Islet of Langerhans (tissue), 1 donor: ENCODE results near the gene FAM81A.
"Not testable (repeated sequence)": the region's sequence is repeated elsewhere in the genome, so short reads cannot be mapped to it uniquely, and the experiment has no call there.

Experiments
- FAIRE-seq: peaks from one replicate; lab custom pipeline; 2011; peaks lifted over from hg19 to GRCh38; lab: Jason Lieb, UNC

Gene FAM81A

DNA sequence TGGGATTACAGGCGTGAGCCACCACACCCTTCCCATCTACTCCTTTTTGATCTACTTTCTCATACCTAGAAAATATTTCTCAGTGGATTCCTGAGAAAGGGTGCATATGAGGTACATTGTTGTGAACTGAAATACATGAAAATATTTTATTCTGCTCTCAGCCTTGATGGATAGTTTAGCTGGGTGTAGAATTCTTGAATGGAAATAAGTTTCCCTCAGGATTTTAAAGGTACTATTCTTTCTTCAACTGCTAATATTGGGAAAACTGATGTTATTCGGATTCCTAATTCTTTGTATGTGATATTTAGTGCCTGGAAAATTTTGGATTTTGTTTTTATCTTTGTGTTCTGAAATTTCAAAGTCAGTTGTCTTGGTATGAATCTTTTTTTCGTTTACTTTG, 9.1 kb upstream of the FAM81A start:
- FAIRE-seq: peak; percentile 51

DNA sequence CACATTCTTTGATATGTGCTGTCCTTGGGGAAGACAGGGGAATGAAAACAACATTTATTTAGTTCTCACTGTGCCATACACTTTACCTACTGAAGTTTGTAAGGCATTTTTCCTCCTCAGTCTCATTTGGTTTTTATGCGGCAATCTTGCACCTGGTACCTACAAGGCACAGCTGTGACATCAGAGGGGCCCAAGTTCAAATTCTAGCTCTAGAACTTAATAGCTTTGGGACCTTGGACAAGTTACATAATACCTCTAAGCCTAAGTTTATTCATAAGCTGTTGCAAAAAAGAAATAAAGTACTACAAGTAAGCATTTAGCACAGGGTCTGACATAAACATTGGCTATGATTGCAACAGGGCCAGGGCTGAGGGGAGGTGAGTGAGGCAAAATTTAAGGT, 5.6 kb upstream of the FAM81A start:
- no peak for FAIRE-seq

DNA sequence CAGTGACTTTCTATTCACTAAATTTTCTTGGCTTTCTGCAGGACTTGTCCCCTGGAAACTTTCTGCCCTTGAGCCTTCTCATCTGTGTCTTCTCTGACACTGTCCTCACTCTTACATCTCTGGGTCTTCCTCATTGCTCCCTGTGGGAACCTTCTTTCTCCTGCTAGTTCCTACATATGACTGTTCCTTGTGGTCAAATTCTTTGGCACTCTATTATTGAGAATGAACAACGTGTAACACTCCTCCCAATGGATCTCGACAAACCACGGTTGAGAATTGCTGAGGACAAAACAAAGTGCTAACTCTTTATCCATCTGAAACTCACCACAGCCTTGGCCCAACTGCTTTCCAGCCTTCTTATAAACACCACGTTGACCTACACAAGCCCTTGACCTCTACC, 3.5 kb upstream of the FAM81A start:
- FAIRE-seq: no peak

DNA sequence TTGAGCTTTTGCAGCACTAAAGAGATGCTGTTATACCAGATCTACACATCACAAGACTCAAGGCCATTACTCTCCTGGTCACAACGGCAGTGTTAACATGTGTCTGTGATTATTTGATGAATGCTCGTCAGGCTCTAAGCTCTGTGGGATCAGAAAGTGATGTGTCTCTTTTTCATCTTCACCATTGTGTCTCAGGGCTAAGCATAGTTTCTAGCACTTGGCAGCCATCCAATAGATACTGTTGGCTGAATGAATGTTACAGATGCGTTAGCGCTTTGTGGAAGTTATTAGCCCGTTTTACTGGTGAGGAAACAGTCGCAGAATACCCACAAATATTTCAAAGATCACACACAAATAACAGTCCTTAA, 1.2 kb upstream of the FAM81A start:
- FAIRE-seq: peak; percentile 72

DNA sequence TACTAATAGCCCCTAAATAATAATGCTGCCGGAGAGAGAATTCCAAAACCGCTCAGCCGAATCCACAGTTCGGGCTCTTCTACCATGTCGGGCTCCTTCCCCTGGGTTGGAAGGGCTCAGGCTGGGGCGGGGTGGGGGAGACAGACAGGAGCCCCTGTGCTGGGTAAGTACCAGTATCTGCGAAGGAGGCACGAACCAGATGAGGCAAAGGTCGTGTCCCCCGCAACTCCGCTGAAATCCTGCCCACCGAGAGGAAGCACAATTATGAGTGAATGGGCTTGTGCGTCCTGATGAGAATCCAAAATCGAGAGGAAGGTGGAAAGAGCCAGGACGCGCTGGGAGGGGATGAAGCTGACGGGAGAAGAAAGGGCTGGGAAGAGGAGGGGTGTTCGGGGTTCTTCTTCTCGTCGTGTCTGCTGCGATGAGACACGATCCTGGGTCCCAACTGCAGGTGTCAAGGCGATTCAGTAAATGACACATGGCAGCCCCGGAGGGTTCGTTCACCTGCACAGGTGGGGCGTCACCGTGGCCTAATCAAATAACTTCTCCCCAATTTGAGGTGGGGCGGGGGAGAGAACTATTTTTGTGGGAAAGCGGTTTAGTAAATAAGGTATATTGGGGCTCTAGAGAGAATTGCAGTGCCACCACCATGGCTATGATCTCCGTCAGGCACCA, 707 bp upstream of the FAM81A start:
- FAIRE-seq: no peak

DNA sequence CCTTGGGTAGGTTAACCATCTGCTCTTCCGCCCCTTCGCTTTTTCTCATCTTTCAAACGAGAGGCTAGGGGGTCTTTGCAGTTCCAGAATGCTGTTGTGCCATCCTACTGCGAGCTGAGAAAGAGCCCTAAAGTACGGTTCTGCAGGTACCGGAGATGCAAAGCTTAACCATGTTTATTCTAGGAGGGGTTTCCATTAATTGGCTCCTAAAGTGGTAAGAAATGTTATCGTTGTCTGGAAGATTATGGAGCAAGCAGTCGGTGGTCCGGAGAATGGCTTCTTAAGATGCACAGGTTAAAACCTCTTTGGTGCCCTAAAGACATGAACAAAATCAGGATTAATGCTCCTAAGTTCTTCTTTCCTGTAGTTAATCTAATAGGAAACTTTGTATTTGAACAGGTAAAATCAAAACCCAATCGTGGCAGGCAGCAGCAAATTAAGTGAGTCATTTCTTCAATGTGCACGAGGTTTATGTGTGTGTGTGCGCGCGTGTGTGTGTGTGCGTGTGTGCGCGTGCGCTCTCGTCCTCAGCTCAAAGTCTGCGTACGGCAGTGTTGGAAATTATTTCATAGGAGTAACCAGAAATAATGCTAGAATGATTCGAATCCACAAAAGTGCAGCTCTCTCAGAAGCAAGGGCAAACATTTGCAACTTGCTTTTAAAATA, 772 bp downstream of the FAM81A start:
- no peak for FAIRE-seq

DNA sequence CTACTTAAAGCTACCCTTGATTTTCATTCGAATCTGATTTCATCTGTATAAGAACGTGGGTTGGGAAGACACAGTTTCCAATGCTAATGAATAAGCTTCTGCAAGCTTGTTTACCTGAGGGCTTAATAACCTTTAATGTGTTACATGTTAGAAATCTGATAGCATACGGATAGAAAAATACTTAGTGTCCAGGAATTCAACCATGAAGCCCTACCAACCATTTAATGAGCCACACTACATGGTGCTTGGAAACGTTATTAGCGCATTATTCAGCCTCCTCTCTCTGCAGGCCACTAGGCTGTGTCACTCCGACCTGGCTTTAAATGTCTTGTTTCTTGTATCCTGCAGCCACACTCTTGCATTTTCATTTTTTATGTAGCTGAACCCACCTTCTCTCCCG, 1.6 kb downstream of the FAM81A start:
- no peak for FAIRE-seq

DNA sequence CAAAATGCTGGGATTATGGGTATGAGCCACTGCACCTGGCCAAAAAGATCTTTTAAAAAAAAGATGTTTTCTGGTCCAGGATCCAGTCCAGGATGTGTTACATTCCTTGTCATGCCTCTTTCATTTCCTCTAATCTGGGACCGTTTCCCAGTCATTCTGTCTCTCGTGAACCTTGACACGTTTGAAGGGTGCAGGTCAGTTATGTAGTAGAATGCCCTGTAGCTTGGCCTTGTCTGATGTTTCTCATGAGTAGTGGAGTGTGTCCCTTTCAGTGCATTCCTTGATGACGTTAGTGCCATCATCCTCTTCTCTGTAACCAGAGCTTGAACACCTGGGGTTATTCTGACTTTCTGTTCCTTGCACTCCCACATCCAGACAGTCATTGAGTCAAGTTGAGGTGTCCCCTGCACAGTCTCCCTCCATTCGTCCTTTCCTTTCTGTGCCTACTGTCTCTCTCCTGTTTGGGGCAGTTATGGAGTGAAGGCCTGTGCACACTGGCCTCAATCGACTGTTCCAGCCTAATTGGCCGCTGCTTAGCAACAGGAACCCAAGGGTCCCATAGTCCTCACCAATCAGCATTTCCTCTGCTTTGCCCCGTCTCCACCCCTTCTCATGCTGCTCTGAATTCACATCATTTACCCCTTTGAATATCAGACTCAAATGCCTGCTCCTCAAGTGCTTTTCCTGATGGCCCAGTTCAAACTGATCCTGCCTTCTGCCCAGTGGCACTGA, 5.5 kb downstream of the FAM81A start:
- no peak for FAIRE-seq

DNA sequence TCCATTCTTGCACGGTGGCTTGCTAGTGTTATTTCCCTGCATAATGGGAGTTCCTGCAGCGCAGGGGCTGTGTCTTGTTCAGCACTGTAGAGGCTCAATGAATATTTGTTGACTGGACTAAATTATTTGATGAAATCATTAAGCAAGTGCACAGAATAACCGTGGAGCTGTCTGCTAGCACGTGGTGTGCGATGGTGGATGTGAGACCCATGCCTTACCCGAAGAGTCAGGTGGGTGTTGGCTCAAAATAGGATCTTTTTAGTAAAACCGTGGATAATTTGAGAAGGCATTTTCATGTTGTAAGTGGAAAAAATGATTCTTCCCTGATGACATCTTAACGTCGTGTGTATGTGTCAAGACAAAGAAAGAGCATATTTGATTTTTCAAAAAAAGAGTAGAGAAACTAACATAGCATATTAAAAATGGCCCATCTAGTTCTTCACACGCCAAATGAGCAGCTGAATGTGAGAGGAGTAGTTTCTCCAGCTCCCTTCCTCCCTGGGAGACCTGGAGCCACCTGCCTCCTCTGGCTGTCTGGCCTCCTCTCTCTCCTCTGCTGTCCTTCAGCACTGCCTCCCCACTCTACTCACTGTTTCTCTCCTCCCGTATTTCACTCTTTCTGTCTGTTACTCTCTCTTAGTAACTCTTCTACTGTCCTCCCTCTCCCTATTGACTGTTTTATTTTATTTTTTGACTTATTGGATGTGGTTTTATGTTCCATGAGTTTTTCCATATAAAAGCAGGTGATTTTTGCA, 6.3 kb downstream of the FAM81A start:
- FAIRE-seq: no peak

DNA sequence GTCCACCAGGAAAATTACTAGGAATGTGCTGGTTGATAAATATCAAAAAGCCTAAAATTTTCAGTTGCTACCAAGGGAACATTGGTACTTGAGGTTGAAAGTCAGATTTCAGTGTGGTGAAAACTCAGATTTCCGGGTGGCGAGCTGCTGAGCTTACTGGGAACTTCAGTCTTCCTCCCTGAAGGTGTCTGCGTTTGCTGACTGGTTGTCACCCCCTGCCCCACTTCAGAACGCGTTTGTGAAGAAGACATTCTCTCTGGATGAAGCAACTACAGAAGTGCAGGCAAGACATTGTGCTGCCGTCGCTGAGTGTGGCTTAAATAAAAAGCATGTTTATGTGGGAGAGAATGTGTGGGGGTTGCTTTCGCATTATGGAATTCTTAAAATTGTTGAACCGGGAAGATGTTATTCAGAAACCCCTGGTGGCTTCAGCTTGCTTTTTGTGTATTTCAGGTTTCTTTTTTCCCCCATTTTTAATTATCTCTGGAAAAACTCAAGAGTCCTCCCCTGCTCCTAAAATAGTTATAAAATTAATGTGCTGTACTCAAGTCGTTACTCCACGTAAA, 7.1 kb downstream of the FAM81A start:
- FAIRE-seq: no peak

DNA sequence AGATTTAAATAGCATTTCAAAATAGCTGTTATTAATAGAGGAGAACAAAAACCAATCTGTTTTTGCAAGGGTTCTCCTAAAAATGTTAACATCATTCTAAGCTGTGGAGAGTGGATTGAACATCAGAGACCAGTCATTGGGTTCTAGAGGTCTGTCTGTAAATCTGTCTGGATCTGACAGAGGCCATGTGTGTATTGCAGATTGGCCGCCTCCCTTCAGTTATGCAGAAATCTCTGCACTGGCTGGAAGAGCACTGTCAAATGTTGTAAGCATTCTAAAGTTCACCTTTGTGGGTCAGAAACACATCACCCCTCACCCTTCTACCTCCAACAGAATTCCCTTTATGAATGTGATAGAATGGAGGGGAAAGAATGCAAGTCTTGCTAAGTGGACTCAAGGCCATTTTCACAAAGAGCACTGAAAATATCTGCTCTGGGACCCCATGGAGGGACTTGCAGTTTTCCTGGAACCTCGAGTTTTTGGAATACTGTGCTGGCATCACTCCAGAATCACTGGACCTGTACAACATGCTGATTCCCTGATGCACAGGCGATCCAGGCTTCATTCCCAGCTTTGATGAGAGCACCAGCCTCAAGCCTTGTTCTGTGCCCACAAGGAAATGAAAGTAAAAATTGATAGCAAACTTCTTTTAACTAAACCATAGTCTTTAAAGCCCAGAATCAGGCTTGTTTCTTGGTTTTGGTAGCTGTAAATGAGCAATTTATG, 8.4 kb downstream of the FAM81A start:
- FAIRE-seq: no peak

DNA sequence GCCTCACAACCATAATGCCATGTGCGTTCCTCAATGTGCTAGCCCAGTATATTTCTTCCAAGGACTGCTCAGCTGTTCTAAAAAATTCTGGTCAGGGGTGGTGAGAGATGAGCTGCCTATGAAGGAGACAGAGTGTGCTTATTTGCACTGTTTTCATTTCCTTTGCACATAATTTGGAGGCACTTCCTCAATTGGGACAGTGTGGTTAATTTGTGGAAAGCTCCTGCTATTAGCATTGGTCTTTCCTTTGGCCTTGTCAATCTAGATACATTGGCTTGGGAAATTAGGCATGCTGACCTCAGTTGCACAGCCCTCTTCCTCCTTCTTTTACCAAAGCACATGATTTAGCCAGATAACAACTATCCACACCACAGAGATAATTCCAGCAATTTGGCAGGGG, 9.4 kb downstream of the FAM81A start:
- no peak for FAIRE-seq

DNA sequence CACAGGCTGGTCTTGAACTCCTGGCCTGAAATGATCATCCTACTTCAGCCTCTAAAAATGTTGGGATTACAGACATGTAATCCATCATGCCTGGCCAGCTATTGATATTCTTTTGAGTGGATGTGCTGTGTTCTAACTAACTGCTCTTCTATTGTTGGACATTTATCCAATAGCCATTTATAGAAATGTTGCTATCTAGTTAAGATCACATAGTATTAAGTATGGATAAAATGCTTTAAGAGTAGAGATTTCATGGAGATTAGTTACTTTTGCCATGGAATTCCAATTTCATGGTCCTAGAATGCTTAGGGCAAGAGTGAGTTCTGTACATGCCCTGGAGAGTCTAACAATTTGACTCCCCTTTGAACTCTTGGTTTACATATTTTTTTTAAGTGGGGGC, 10.9 kb downstream of the FAM81A start:
- FAIRE-seq: no peak

DNA sequence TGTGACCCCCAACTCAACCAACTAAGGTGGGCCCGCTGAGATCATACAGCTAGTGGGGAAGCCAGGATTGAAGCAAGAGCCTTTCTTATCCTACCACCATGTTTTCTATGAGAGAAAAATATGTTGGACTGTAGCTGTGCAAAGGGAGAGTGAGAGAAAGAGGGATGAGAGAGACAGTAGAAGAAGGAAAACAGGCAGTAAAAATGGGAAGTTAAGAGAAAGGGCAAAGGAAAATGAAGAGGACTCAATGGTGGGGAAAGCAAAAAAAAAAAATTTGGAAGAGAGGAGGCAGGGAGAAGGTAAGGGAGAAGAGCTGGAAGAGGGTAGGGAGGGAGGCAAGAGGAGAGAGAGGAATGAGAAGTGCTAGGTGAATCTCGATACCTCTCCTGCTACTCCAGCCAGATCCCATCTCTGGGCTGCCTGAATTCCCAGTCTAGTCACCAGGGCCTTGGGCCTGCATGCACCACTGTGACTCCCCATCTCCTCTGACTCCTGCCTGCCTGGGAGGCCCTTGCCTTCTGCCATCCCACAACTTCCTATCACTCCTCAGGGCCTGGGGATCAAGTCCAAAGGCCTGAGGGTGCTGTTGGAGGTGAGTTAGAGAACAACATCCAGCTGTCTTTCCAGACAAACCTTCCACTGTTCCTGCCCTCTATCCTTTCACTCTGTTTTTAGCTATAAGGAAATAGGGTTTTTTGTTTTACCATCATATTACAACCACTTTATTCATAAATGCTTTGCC, 15.7 kb downstream of the FAM81A start:
- FAIRE-seq: no peak

DNA sequence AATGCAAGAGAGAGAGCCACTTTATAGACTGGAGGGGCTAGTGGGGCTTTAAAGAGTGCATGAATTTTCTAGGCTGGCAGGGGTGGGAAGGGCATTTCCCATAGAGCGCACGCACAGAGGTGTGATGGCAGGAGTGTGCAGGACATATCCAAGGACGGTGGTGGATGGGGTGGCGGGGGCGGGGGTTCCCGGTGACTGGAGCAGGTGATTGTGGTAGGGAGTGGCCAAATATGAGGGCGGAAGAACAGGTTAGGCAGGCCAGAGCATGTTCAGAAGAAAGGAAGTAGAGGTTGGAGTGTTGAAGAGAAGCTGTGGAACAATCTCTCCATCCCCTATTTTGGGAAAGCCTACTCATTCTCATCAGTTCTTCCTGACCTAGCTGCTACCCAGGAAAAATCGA, 18.1 kb downstream of the FAM81A start:
- no peak for FAIRE-seq

DNA sequence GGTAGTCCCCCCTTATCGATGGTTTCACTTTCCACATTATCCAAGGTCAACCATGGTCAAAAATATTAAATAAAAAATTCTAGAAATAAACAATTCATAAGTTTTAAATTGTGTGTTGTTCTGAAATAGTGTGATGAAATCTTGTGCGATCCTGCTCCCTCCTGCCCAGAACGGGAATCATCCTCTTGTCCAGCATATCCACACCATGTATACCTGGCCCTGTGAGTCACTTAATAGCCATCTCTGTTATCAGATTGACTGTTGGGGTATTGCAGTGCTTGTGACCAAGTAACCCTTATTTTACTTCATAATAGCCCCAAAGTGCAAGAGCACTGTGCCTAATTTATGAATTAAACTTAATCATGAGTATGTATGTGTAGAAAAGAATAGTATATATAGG, 19.1 kb downstream of the FAM81A start:
- FAIRE-seq: no peak

DNA sequence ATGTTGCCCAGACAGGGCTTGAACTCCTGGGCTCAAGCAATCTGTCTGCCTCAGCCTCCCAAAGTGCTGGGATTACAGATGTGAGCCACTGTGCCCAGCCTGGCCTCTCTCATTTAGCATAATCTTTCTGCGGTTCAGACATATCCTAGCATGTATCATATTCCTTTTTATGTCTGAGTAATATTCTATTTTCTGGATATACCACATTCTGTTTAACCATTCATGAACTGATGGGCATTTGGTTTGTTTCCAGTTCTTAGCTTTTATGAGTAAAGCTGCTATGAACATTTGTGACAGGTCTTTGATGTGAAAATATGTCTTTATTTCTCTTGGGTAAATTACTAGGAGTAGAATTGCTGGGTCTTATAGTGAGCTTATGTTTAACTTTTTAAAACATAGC, 23.5 kb downstream of the FAM81A start:
- no peak for FAIRE-seq

DNA sequence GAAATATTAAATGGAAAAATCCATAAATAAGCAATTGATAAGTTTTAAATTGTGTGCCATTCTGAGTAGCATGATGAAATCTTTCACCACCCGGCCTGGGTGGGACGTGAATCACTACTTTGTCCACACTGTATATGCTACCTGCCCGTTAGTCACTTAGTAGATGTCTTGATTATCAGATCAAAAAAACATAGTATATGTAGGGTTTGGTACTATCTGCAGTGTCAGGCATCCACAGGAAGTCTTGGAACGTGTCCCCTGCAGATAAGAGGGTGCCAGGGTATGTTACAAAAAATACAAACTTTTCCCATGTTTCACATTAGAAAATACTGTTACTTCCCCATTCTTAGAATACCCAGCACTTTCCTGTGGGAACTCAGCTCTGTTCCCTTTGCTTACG, 35.2 kb downstream of the FAM81A start:
- no peak for FAIRE-seq

DNA sequence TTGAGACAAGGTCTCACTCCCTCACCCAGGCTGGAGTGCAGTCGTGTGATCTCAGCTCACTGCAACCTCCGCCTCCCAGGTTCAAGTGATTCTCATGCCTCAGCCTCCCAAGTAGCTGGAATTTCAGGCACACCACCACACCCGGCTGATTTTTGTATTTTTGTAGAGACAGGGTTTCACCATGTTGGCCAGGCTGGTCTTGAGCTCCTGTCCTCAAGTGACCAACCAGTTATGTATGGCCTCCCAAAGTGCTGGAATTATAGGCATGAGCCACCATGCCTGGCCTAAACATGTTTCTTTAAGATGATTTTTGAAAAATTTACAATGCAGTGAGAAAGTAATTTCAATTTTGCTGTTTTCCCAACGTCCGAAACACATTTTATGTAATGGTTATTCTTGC, 37.2 kb downstream of the FAM81A start:
- not testable (repeated sequence) for FAIRE-seq

DNA sequence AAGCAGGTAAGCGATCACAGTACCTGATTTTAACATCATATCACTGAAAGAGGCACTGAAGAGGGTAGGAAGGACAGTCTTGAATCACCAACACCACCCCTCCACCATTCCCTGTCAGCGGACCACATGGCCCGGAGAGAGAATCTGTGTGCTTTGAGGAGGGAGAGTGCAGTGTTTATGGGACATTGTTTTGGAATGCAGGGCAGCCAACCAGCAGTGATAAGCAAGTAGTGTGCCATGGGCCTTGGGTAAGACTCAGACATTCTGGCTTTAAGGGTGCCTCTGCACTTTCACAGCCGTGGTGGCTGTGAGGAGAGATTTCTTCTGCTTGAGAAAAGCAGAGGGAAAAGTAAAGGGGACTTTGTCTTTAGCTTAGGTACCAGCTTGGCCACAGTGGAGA, 46.4 kb downstream of the FAM81A start:
- no peak for FAIRE-seq

DNA sequence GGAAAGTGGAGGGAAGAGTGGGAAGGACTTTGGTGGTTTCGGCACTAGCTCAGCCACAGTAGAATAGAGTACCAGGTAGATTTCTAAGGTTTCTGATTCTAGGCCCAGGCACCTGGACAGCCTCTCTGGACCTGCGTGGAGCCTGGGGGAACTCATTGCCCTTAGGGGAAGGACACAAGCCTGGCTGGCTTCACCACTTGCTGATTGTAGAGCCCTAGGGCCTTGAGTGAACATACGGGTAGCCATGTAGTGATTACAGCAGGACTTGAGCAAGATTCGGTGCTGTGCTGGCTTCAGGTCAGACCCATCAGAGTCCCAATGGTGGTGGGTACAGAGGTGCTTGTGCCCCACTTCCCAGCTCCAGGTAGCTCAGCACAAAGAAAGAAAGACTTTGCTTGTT, 47.0 kb downstream of the FAM81A start:
- FAIRE-seq: no peak
